BLaER1 treated with 17β-estradiol and CSF1 and Interleukin-3, amounts not matched to agents 10 nM and 100 nM (cell line): ENCODE results near the gene SLC43A2.
"Not testable (repeated sequence)": the region's sequence is repeated elsewhere in the genome, so short reads cannot be mapped to it uniquely, and the experiment has no call there.

ENCODE experiments used
- H3K27ac ChIP-seq, 11 experiments: shearing (Covaris generic); formaldehyde crosslinking; 2 replicates each; pipeline ENCODE4 v1.8.1; 2022
- H3K27me3 ChIP-seq, 11 experiments: shearing (Covaris generic); formaldehyde crosslinking; 2 replicates each; pipeline ENCODE4 v1.8.1; 2022
- H3K36me3 ChIP-seq, 11 experiments: shearing (Covaris generic); formaldehyde crosslinking; 2 replicates each; pipeline ENCODE4 v1.8.1; 2022
- H3K4me1 ChIP-seq, 10 experiments: shearing (Covaris generic); formaldehyde crosslinking; 2 replicates each; pipeline ENCODE4 v1.8.1; 2022
- H3K4me2 ChIP-seq, 11 experiments: shearing (Covaris generic); formaldehyde crosslinking; 2 replicates each; pipeline ENCODE4 v1.8.1; 2022
- H3K4me3 ChIP-seq, 10 experiments: shearing (Covaris generic); formaldehyde crosslinking; 2 replicates each; pipeline ENCODE4 v1.8.1; 2022
- H3K9ac ChIP-seq, 11 experiments: shearing (Covaris generic); formaldehyde crosslinking; 2 replicates each; pipeline ENCODE4 v1.8.1; 2022
- H3K9me3 ChIP-seq, 11 experiments: shearing (Covaris generic); formaldehyde crosslinking; replicated peaks in 1 of 11; 2 replicates each; pipeline ENCODE4 v1.8.1; 2022
- H4K20me1 ChIP-seq, 11 experiments: shearing (Covaris generic); formaldehyde crosslinking; 2 replicates each; pipeline ENCODE4 v1.8.1; 2022
- Cebpa-rat ChIP-seq, 11 experiments: shearing (Covaris generic); IDR thresholded peaks; 2 replicates each; pipeline ENCODE4 v1.8.1; 2022

SLC43A2 gene

GRCh38 chr17:1529863-1530262 lies 98.8 kb downstream of the SLC43A2 start:
- Histone ChIP-seq H3K36me3 (peaks cover 95 to 100% (median 99%) of the 10 kb centered on the region in 11 experiments), H3K4me3 (no peak overlapping the region), H3K9ac (no peak overlapping the region), H3K27me3 (no peaks in the 10 kb centered on the region), H4K20me1 (peaks cover 0 to 78% (median 29%) of the 10 kb centered on the region in 11 experiments; a peak in 15 of 22 replicates), H3K9me3 (no peaks in the 10 kb centered on the region), H3K4me1 (peaks cover 0 to 22% (median 14%) of the 10 kb centered on the region in 10 experiments; a peak in 14 of 20 replicates), H3K4me2 (no peak overlapping the region), H3K27ac (no peak overlapping the region)
- TF ChIP-seq Cebpa-rat (IDR thresholded peaks at IDR 0.05) = no peak

DNA sequence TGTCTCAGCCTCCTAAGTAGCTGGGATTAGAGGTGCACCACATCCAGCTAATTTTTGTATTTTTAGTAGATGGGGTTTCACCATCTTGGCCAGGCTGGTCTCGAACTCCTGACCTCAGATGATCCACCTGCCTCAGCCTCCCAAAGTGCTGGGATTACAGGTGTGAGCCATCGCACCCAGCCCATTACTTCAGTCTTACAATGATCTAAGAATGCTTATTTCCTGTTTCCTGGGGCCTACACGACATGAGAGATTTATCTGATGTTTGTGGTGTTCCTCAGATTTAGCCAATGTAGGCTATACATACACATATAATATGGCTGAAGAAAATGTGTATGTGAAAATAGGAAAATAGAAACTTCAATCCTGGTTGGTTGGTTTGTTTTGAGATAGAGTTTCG lies 101.8 kb downstream of the SLC43A2 start:
- H3K4me1 ChIP-seq, H3K27me3 ChIP-seq, H3K4me2 ChIP-seq, H3K4me3 ChIP-seq, H3K9ac ChIP-seq, H3K9me3 ChIP-seq, H3K27ac ChIP-seq: not testable (repeated sequence)
- Histone ChIP-seq H3K36me3 (peaks cover 85 to 100% (median 95%) of the 10 kb centered on the region in 11 experiments), H4K20me1 (peaks cover 0 to 74% (median 28%) of the 10 kb centered on the region in 11 experiments; a peak in 14 of 22 replicates)

GRCh38 chr17:1522626-1523025 lies 106.0 kb downstream of the SLC43A2 start:
- Histone ChIP-seq H3K4me2 (no peak overlapping the region), H3K27me3 (no peaks in the 10 kb centered on the region), H3K36me3 (peaks cover 54 to 97% (median 90%) of the 10 kb centered on the region in 11 experiments), H3K9ac (peak overlapping the region in 1 of 11 experiments; percentile 15; a peak in 2 of 22 replicates), H3K4me1 (peaks cover 2 to 12% (median 8%) of the 10 kb centered on the region in 10 experiments), H3K9me3 (no peaks in the 10 kb centered on the region), H3K27ac (no peak overlapping the region), H4K20me1 (peaks cover 0 to 70% (median 18%) of the 10 kb centered on the region in 11 experiments; a peak in 13 of 22 replicates), H3K4me3 (no peak overlapping the region)
- TF ChIP-seq Cebpa-rat (IDR thresholded peaks at IDR 0.05) = no peak

GRCh38 chr17:1521086-1521640 lies 107.5 kb downstream of the SLC43A2 start:
- Histone ChIP-seq H4K20me1 (peaks cover 0 to 56% (median 14%) of the 10 kb centered on the region in 11 experiments; a peak in 13 of 22 replicates), H3K36me3 (peaks cover 42 to 83% (median 75%) of the 10 kb centered on the region in 11 experiments), H3K4me3 (no peak overlapping the region), H3K27ac (no peak overlapping the region), H3K4me1 (peaks cover 7 to 17% (median 13%) of the 10 kb centered on the region in 10 experiments), H3K9ac (peak overlapping the region in 3 of 11 experiments; percentile 17 to 36 (median 29); a peak in 3 of 22 replicates), H3K9me3 (no peaks in the 10 kb centered on the region), H3K4me2 (no peak overlapping the region), H3K27me3 (no peaks in the 10 kb centered on the region)
- TF ChIP-seq Cebpa-rat (IDR thresholded peaks at IDR 0.05) = no peak

GRCh38 chr17:1519678-1520077 lies 109.0 kb downstream of the SLC43A2 start:
- peaks cover 27 to 68% (median 60%) of the 10 kb centered on the region in 11 experiments for H3K36me3 ChIP-seq
- H3K4me1 ChIP-seq = peaks cover 16 to 25% (median 21%) of the 10 kb centered on the region in 10 experiments
- peak overlapping the region in 4 of 11 experiments; percentile 7 to 29 (median 8); a peak in 1 of 22 replicates for H3K9ac ChIP-seq

More at GRCh38 chr17:1519678-1520077, 109.0 kb downstream of the SLC43A2 start:
- peaks cover 0 to 41% (median 15%) of the 10 kb centered on the region in 11 experiments; a peak in 13 of 22 replicates for H4K20me1 ChIP-seq
- no peaks in the 10 kb centered on the region for H3K27me3 ChIP-seq
- TF ChIP-seq Cebpa-rat (IDR thresholded peaks at IDR 0.05) = no peak
- H3K27ac ChIP-seq = no peak overlapping the region
- no peak overlapping the region for H3K4me2 ChIP-seq
- H3K4me3 ChIP-seq = no peak overlapping the region
- H3K9me3 ChIP-seq = no peaks in the 10 kb centered on the region
